Mesenchymal stem cell (in vitro differentiated cells and primary cell): ENCODE results near the gene GOSR1.
A peak's percentile ranks its signal among the peaks of the same experiment; 100 is the strongest.
"Not testable (repeated sequence)": the region's sequence is repeated elsewhere in the genome, so short reads cannot be mapped to it uniquely, and the experiment has no call there.

ENCODE experiments used
- DNase-seq: peaks from one replicate; pipeline ENCODE4 v3.0.0-alpha.2; 2013
- H2AFZ ChIP-seq: one replicate; pipeline ENCODE4 v1.6.1; 2013; ENCODE audit warnings: low read depth, mild to moderate bottlenecking, control low read depth, inconsistent platforms, low read length, moderate library complexity
- H2AK5ac ChIP-seq: 2 replicates; pipeline ENCODE4 v1.6.1; 2013; ENCODE audit warnings: low read length, moderate library complexity, mild to moderate bottlenecking, inconsistent platforms; ENCODE audit not compliant: severe bottlenecking
- H2BK120ac ChIP-seq: one replicate; pipeline ENCODE4 v1.6.1; 2013; ENCODE audit warnings: low read depth, mild to moderate bottlenecking, inconsistent platforms, low read length, moderate library complexity
- H2BK12ac ChIP-seq, 2 experiments: one replicate each; pipeline ENCODE4 v1.6.1; 2013; ENCODE audit warnings: inconsistent platforms in 2 of 2, low read length in 2 of 2, mild to moderate bottlenecking in 2 of 2, moderate library complexity in 2 of 2, control low read depth in 1 of 2
- H2BK15ac ChIP-seq: one replicate; pipeline ENCODE4 v1.6.1; 2013; ENCODE audit warnings: mild to moderate bottlenecking, low read depth, inconsistent platforms; ENCODE audit not compliant: poor library complexity, severe bottlenecking
- H2BK5ac ChIP-seq: 2 replicates; pipeline ENCODE4 v1.6.1; 2013; ENCODE audit warnings: low read depth, mild to moderate bottlenecking, low read length, control low read depth, inconsistent platforms; ENCODE audit not compliant: poor library complexity, severe bottlenecking
- H3K14ac ChIP-seq, 2 experiments: one replicate each; pipeline ENCODE4 v1.6.1; 2013; ENCODE audit warnings: inconsistent platforms in 2 of 2, low read length in 2 of 2, control low read depth in 1 of 2, mild to moderate bottlenecking in 1 of 2, moderate library complexity in 1 of 2
- H3K18ac ChIP-seq, 2 experiments: one replicate each; pipeline ENCODE4 v1.6.1; 2013; ENCODE audit warnings: inconsistent platforms in 2 of 2, low read length in 2 of 2, control low read depth in 1 of 2, low read depth in 1 of 2, mild to moderate bottlenecking in 1 of 2
- H3K23ac ChIP-seq, 2 experiments: one replicate each; pipeline ENCODE4 v1.6.1; 2013; ENCODE audit warnings: inconsistent platforms in 2 of 2, low read length in 2 of 2, mild to moderate bottlenecking in 2 of 2, moderate library complexity in 2 of 2, control low read depth in 1 of 2
- H3K27ac ChIP-seq: 2 replicates; pipeline ENCODE4 v1.5.1; 2013; ENCODE audit warnings: mild to moderate bottlenecking, moderate library complexity, low read length, control low read depth, inconsistent platforms; ENCODE audit not compliant: poor library complexity, severe bottlenecking
- H3K27me3 ChIP-seq, 2 experiments: 2 replicates each; pipeline versions ENCODE4 v1.6.1 to v1.7.0; 2013; ENCODE audit warnings: low read length in 2 of 2, mild to moderate bottlenecking in 2 of 2, moderate library complexity in 2 of 2, control low read depth in 1 of 2, inconsistent platforms in 1 of 2; ENCODE audit not compliant: control insufficient read depth in 1 of 2, insufficient read depth in 1 of 2
- H3K36me3 ChIP-seq, 2 experiments: 2 replicates each; pipeline versions ENCODE4 v1.6.1 to v1.7.0; 2013; ENCODE audit warnings: low read length in 2 of 2, control low read depth in 1 of 2, inconsistent platforms in 1 of 2, low read depth in 1 of 2, mild to moderate bottlenecking in 1 of 2; ENCODE audit not compliant: insufficient read depth in 2 of 2, control insufficient read depth in 1 of 2
- H3K4ac ChIP-seq, 2 experiments: one replicate each; pipeline ENCODE4 v1.6.1; 2013; ENCODE audit warnings: inconsistent platforms in 2 of 2, low read length in 2 of 2, mild to moderate bottlenecking in 2 of 2, moderate library complexity in 2 of 2, control low read depth in 1 of 2, low read depth in 1 of 2
- H3K4me1 ChIP-seq: 2 replicates; pipeline ENCODE4 v1.6.1; 2013; ENCODE audit warnings: low read depth, low read length, control low read depth; ENCODE audit not compliant: control insufficient read depth, insufficient read depth
- H3K4me2 ChIP-seq: 2 replicates; pipeline ENCODE4 v1.6.1; 2013; ENCODE audit warnings: low read length, mild to moderate bottlenecking, inconsistent platforms; ENCODE audit not compliant: poor library complexity, severe bottlenecking
- H3K4me3 ChIP-seq, 2 experiments: 2 replicates each; pipeline versions ENCODE4 v1.5.1 to v1.7.0; 2013; ENCODE audit warnings: low read length in 2 of 2, mild to moderate bottlenecking in 2 of 2, control low read depth in 1 of 2, low read depth in 1 of 2; ENCODE audit not compliant: insufficient read depth in 1 of 2
- H3K79me1 ChIP-seq: replicated peaks from 2 replicates; pipeline ENCODE4 v1.6.1; 2013; ENCODE audit warnings: mild to moderate bottlenecking, control low read depth, low read length, inconsistent platforms; ENCODE audit not compliant: poor library complexity, severe bottlenecking
- H3K9ac ChIP-seq: 2 replicates; pipeline ENCODE4 v1.7.0; 2013; ENCODE audit warnings: mild to moderate bottlenecking, low read length, moderate library complexity
- H3K9me3 ChIP-seq: 2 replicates; pipeline ENCODE4 v1.7.0; 2013; ENCODE audit warnings: mild to moderate bottlenecking, low read length; ENCODE audit not compliant: control insufficient read depth
- H4K8ac ChIP-seq: one replicate; pipeline ENCODE4 v1.6.1; 2013; ENCODE audit warnings: inconsistent platforms, mild to moderate bottlenecking, low read length, moderate library complexity
- H4K91ac ChIP-seq: one replicate; pipeline ENCODE4 v1.6.1; 2013; ENCODE audit warnings: mild to moderate bottlenecking, low read length, inconsistent platforms
- WGBS: methylation state at CpG from one replicate; pipeline ENCODE4 v1.1.7; 2013; ENCODE audit warnings: mixed read lengths; 5-methylcytosine and 5-hydroxymethylcytosine counted together

Gene GOSR1

DNA sequence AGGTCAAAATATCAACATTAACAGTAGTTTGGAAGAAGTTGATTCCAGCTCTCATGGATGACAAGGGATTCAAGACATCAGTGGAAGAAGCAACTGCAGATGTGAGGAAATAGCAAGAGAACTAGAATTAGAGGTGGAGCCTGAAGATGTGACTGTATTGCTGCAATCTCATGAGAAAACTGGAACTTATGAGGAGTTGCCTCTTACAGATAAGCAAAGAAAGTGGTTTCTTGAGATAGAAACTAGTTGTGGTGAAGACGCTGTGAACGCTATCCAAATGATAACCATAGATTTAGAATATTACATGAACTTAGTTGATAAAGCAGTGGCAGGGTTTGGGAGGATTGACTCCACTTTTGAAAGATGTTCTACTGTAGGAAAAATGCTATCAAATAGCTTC lies 67.8 kb downstream of the GOSR1 start:
- WGBS, result no CpG with 5 or more reads among the region's 2 CpGs
- no peak overlapping the region for H4K91ac ChIP-seq

DNA sequence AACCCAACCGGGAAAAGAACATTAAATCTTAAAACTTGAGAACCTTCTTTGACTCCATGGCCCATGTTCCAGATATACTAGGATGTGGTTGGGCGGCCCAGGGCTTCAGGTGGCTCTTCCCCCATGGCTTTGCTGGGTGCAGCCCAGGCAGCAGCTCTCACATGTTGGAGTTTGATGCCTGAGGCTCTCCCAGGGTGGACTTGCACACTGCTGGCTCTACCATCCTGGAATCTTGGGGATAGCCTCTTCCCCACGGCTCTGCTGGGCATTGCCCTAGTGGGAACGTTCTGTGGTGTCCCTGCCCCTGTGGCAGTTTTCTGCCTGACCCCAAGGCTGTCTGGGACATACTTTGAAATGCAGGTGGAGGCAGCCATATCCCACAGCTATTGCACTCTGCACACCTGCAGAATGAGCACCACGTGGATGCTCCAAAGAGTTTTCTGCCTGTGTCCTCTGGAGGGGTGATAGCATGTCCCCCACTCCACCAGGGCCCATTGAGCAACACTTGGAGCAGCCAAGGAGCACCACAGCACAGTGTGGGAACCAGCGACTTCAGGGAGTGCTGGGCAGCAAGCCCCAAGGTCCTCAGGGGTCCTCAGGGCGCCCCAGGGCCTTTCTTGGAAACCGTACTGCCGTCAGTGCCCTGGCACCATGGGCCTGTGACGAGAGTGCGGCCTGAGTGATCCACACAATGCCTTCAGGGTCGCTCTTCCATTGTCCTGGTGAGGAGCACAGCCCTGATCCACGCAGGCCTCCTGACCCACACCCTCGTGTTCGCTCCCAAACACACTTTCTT lies 70.8 kb downstream of the GOSR1 start:
- Histone ChIP-seq H2BK15ac (no peak overlapping the region), H2BK5ac (no peak overlapping the region), H3K79me1 (no peaks in the 10 kb centered on the region), H3K23ac (no peak overlapping the region), H4K91ac (no peak overlapping the region), H2BK120ac (no peak overlapping the region), H3K36me3 (no peaks in the 10 kb centered on the region), H3K4me2 (no peak overlapping the region), H3K9me3 (no peaks in the 10 kb centered on the region), H2AK5ac (no peak overlapping the region), H3K4me1 (peaks cover 7% of the 10 kb centered on the region), H3K27ac (no peak overlapping the region), H2AFZ (no peak overlapping the region), H3K9ac (no peak overlapping the region), H3K14ac (no peak overlapping the region), H2BK12ac (no peak overlapping the region), H3K4ac (no peak overlapping the region), H3K4me3 (no peak overlapping the region), H4K8ac (no peak overlapping the region), H3K18ac (no peak overlapping the region), H3K27me3 (no peaks in the 10 kb centered on the region)
- DNase-seq, result no peak
- 87% methylated on average over 15 of the region's 15 CpGs for WGBS

More for the DNA sequence above, 67.8 kb downstream of the GOSR1 start:
- Histone ChIP-seq H2BK120ac (no peak overlapping the region), H3K4ac (no peak overlapping the region), H2AFZ (no peak overlapping the region), H3K18ac (no peak overlapping the region), H4K8ac (no peak overlapping the region), H3K4me1 (no peaks in the 10 kb centered on the region), H2BK15ac (no peak overlapping the region), H3K79me1 (no peaks in the 10 kb centered on the region), H3K9ac (no peak overlapping the region), H2BK12ac (no peak overlapping the region), H3K14ac (no peak overlapping the region), H3K4me2 (no peak overlapping the region), H3K36me3 (no peaks in the 10 kb centered on the region), H3K27me3 (no peaks in the 10 kb centered on the region), H3K4me3 (no peak overlapping the region), H2AK5ac (no peak overlapping the region), H3K27ac (no peak overlapping the region), H2BK5ac (no peak overlapping the region), H3K23ac (no peak overlapping the region), H3K9me3 (no peaks in the 10 kb centered on the region)
- DNase-seq, result no peak

DNA sequence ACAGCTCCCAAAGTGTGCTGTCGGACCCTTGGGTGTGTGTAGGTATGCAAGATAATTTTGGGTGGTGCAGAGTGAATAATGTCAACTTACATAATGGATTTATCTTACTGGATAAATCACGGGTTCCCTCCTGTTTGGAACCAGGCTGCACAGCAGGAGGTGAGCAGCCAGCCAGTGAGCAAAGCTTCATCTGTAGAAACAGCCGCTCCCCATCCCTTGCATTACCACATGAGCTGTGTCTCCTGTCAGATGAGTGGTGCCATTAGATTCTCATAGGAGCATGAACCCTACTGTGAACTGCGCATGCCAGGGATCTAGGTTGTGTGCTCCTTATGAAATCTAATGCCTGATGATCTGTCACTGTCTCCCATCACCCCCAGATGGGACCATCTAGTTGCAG lies 72.0 kb downstream of the GOSR1 start:
- H3K23ac ChIP-seq, H3K14ac ChIP-seq, H3K27me3 ChIP-seq, H2AFZ ChIP-seq, H3K9ac ChIP-seq, H2AK5ac ChIP-seq, H3K18ac ChIP-seq, DNase-seq, H2BK15ac ChIP-seq, H3K4me1 ChIP-seq, H2BK120ac ChIP-seq, H4K91ac ChIP-seq, H3K36me3 ChIP-seq, H2BK5ac ChIP-seq, H3K27ac ChIP-seq, H2BK12ac ChIP-seq, H3K4me3 ChIP-seq, H3K9me3 ChIP-seq, H3K79me1 ChIP-seq, H4K8ac ChIP-seq, H3K4me2 ChIP-seq, H3K4ac ChIP-seq: not testable (repeated sequence)
- 94% methylated on average over 4 of the region's 4 CpGs for WGBS

DNA sequence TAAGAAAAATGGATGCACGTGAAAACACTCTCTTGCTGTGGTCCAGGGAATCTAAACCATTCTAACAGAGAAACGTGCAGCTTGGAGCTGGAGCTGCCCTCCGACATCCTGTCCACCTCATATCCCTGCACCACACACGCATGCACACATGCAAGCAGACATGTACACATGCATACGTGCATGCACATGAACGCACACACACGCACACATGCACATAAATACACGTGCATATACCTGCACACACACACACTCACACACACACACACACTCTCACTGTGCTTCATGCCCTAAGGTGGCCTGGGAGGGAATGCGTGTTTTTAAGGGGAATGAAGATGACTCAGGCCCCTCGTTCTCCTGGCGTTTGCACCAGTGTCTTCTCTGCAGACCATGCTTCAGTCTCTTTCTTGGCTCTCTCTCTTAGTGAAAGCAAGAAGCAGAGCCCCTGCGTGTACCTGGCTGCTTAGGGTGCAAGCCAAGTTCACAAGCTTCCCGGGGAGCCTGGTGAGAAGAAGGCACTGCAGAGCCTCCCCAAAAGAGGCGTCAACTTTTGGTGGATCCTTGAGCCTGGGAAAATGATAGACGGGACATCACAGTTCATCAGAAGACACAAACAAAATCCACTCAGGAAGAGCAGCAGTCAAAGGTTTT lies 72.8 kb downstream of the GOSR1 start:
- no peak overlapping the region for H2BK15ac ChIP-seq
- H2AK5ac ChIP-seq, result no peak overlapping the region
- DNase-seq, result no peak
- H3K14ac ChIP-seq, result no peak overlapping the region
- H3K23ac ChIP-seq, result no peak overlapping the region
- H2BK5ac ChIP-seq, result no peak overlapping the region
- H3K9ac ChIP-seq, result no peak overlapping the region
- H3K27ac ChIP-seq, result no peak overlapping the region
- H3K36me3 ChIP-seq, result no peaks in the 10 kb centered on the region
- WGBS, result 92% methylated on average over 14 of the region's 15 CpGs
- H3K79me1 ChIP-seq, result no peaks in the 10 kb centered on the region
- H3K4me3 ChIP-seq, result no peak overlapping the region
- H2BK120ac ChIP-seq, result no peak overlapping the region
- no peaks in the 10 kb centered on the region for H3K9me3 ChIP-seq
- no peak overlapping the region for H3K18ac ChIP-seq
- H3K4me2 ChIP-seq, result no peak overlapping the region
- no peak overlapping the region for H2BK12ac ChIP-seq
- H3K4me1 ChIP-seq, result peaks cover 7% of the 10 kb centered on the region
- H3K27me3 ChIP-seq, result no peaks in the 10 kb centered on the region
- no peak overlapping the region for H2AFZ ChIP-seq
- no peak overlapping the region for H3K4ac ChIP-seq
- H4K91ac ChIP-seq, result peak overlapping the region; percentile 2
- no peak overlapping the region for H4K8ac ChIP-seq
